GM12873 (cell line): ENCODE measurements around the gene ELANE.

ENCODE experiments used
- CTCF ChIP-seq: IDR thresholded peaks from 2 replicates; pipeline ENCODE4 v1.5.1; 2012; ENCODE audit warnings: low read depth, mild to moderate bottlenecking, moderate library complexity, low read length, control low read depth; ENCODE audit not compliant: insufficient read depth; ENCODE audit errors: missing control alignments

ELANE gene

GRCh38 chr19:866769-867300 is 14.7 kb downstream of the ELANE start:
- no peak for TF ChIP-seq CTCF

GRCh38 chr19:867301-867793 is 15.2 kb downstream of the ELANE start:
- no peak for TF ChIP-seq CTCF

- TF ChIP-seq CTCF, result no peak
Observed at GRCh38 chr19:867855-868457, 15.9 kb downstream of the ELANE start.

- TF ChIP-seq CTCF, result no peak
Observed at GRCh38 chr19:868458-869244, 16.5 kb downstream of the ELANE start.

GRCh38 chr19:869245-870177 is 17.4 kb downstream of the ELANE start:
- no peak for TF ChIP-seq CTCF

- no peak for TF ChIP-seq CTCF
Observed at GRCh38 chr19:870314-870713, 18.2 kb downstream of the ELANE start.
